Measurements from ENCODE around the gene CES4A.

Gene CES4A

GRCh38 chr16:66961065-66961744 is 27.2 kb upstream of the CES4A start, which contains the start of gene CES3:
CES3 (plus strand) TSS chr16:66961266; CDS start chr16:66961308, 42 bp downstream.
- Histone ChIP-seq H3K4me1 (ENCODE audit: insufficient read depth, low read length, poor library complexity, severe bottlenecking) (peaks cover 16% of the 10 kb centered on the region), H3K79me2 (ENCODE audit: insufficient read depth, low read length) (peaks cover 5% of the 10 kb centered on the region; the same call in 1 of the 2 replicates), H3K4me3 (ENCODE audit: low read length, poor library complexity, severe bottlenecking) (peak within 1 kb of the TSS; percentile 78), H3K9ac (ENCODE audit: low read depth, low read length, poor library complexity, severe bottlenecking) (peak within 1 kb of the TSS; percentile 66), H3K36me3 (ENCODE audit: insufficient read depth, low read length) (no peaks in the 10 kb centered on the region), H4K20me1 (ENCODE audit: insufficient read depth, low read length, poor library complexity, severe bottlenecking) (no peaks in the 10 kb centered on the region), H3K27me3 (ENCODE audit: insufficient read depth, low read length, poor library complexity, severe bottlenecking) (no peaks in the 10 kb centered on the region), H3F3A (ENCODE audit: low read depth) (no peaks in the 10 kb centered on the region), H3K4me2 (ENCODE audit: low read depth, low read length, poor library complexity, severe bottlenecking) (peak within 1 kb of the TSS; percentile 77), H3K9me2 (replicated peaks; ENCODE audit: low read depth, low read length) (no peaks in the 10 kb centered on the region), H3K9me3 (ENCODE audit: insufficient read depth, low read depth, low read length) (no peaks in the 10 kb centered on the region), H2AFZ (ENCODE audit: low read length) (peak within 1 kb of the TSS; percentile 87)
- TF ChIP-seq, protein P1, sequence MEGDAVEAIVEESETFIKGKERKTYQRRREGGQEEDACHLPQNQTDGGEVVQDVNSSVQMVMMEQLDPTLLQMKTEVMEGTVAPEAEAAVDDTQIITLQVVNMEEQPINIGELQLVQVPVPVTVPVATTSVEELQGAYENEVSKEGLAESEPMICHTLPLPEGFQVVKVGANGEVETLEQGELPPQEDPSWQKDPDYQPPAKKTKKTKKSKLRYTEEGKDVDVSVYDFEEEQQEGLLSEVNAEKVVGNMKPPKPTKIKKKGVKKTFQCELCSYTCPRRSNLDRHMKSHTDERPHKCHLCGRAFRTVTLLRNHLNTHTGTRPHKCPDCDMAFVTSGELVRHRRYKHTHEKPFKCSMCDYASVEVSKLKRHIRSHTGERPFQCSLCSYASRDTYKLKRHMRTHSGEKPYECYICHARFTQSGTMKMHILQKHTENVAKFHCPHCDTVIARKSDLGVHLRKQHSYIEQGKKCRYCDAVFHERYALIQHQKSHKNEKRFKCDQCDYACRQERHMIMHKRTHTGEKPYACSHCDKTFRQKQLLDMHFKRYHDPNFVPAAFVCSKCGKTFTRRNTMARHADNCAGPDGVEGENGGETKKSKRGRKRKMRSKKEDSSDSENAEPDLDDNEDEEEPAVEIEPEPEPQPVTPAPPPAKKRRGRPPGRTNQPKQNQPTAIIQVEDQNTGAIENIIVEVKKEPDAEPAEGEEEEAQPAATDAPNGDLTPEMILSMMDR (conservative IDR thresholded peaks at IDR 0.05; ENCODE audit: low read length), result peak; percentile 97
- no peak for TF ChIP-seq EZH2phosphoT487 (IDR thresholded peaks at IDR 0.05; ENCODE audit: borderline replicate concordance)

GRCh38 chr16:66961914-66962313 is 26.5 kb upstream of the CES4A start:
- Histone ChIP-seq H3K36me3 (ENCODE audit: insufficient read depth, low read length) (no peaks in the 10 kb centered on the region), H3F3A (ENCODE audit: low read depth) (no peaks in the 10 kb centered on the region), H3K9me3 (ENCODE audit: insufficient read depth, low read depth, low read length) (no peaks in the 10 kb centered on the region), H3K4me1 (ENCODE audit: insufficient read depth, low read length, poor library complexity, severe bottlenecking) (peaks cover 16% of the 10 kb centered on the region), H4K20me1 (ENCODE audit: insufficient read depth, low read length, poor library complexity, severe bottlenecking) (no peaks in the 10 kb centered on the region), H2AFZ (ENCODE audit: low read length) (peak overlapping the region; percentile 75), H3K9ac (ENCODE audit: low read depth, low read length, poor library complexity, severe bottlenecking) (peak overlapping the region; percentile 66), H3K4me2 (ENCODE audit: low read depth, low read length, poor library complexity, severe bottlenecking) (peak overlapping the region; percentile 77), H3K27me3 (ENCODE audit: insufficient read depth, low read length, poor library complexity, severe bottlenecking) (no peaks in the 10 kb centered on the region), H3K4me3 (ENCODE audit: low read length, poor library complexity, severe bottlenecking) (peak overlapping the region; percentile 78), H3K9me2 (replicated peaks; ENCODE audit: low read depth, low read length) (no peaks in the 10 kb centered on the region), H3K79me2 (ENCODE audit: insufficient read depth, low read length) (peaks cover 5% of the 10 kb centered on the region; the same call in 1 of the 2 replicates)
- TF ChIP-seq, protein P1 (conservative IDR thresholded peaks at IDR 0.05; ENCODE audit: low read length), result no peak
- TF ChIP-seq EZH2phosphoT487 (IDR thresholded peaks at IDR 0.05; ENCODE audit: borderline replicate concordance), result no peak

DNA sequence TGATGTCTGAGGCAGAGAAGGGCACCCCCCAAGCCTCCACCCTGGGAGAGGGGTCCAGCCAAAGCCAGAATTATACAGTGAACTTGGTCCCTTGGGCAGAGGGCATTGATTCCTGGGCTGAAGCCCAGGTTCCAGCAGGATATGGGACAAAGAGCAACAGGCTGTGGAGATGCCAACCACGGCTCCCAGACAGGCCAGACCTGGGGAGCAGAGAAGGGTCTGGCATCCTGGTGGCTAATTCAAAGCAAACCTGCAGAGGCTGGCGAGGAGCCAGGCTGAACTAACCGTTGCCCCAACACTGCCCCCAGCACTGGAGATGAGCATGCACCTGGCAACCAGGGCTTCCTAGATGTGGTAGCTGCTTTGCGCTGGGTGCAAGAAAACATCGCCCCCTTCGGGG is 24.3 kb upstream of the CES4A start:
- no peak overlapping the region for H2AFZ ChIP-seq (ENCODE audit: low read length)
- no peak overlapping the region for H3K4me3 ChIP-seq (ENCODE audit: low read length, poor library complexity, severe bottlenecking)
- TF ChIP-seq, protein P1 (conservative IDR thresholded peaks at IDR 0.05; ENCODE audit: low read length), result no peak
- no peak for TF ChIP-seq EZH2phosphoT487 (IDR thresholded peaks at IDR 0.05; ENCODE audit: borderline replicate concordance)
- H3K4me1 ChIP-seq (ENCODE audit: insufficient read depth, low read length, poor library complexity, severe bottlenecking), result peaks cover 16% of the 10 kb centered on the region
- no peaks in the 10 kb centered on the region for H3F3A ChIP-seq (ENCODE audit: low read depth)
- no peaks in the 10 kb centered on the region for H3K27me3 ChIP-seq (ENCODE audit: insufficient read depth, low read length, poor library complexity, severe bottlenecking)
- no peaks in the 10 kb centered on the region for H4K20me1 ChIP-seq (ENCODE audit: insufficient read depth, low read length, poor library complexity, severe bottlenecking)
- no peak overlapping the region for H3K9ac ChIP-seq (ENCODE audit: low read depth, low read length, poor library complexity, severe bottlenecking)
- peaks cover 5% of the 10 kb centered on the region; the same call in 1 of the 2 replicates for H3K79me2 ChIP-seq (ENCODE audit: insufficient read depth, low read length)
- peak overlapping the region; percentile 77 for H3K4me2 ChIP-seq (ENCODE audit: low read depth, low read length, poor library complexity, severe bottlenecking)
- H3K36me3 ChIP-seq (ENCODE audit: insufficient read depth, low read length), result no peaks in the 10 kb centered on the region
- H3K9me3 ChIP-seq (ENCODE audit: insufficient read depth, low read depth, low read length), result no peaks in the 10 kb centered on the region
- no peaks in the 10 kb centered on the region for H3K9me2 ChIP-seq (replicated peaks; ENCODE audit: low read depth, low read length)

All from Loucy (cell line).